Immature natural killer cell (primary cell): ENCODE results near the gene SLC35G6. TPM values are rescaled to one million over a fixed set of nuclear protein-coding genes. Genes with fewer than 3 reads are reported as not detected.

Experiments
- DNase-seq, 3 donors: peaks; one replicate each; pipeline ENCODE4 v3.0.0; 2022; ENCODE audit warnings: mixed read lengths in 1 of 3
- H3K27ac Mint-ChIP-seq, 6 donors: one replicate each; pipeline ENCODE4 v1.8.0; 2020; ENCODE audit warnings: mixed read lengths in 6 of 6, mild to moderate bottlenecking in 5 of 6, inconsistent platforms in 4 of 6, moderate library complexity in 3 of 6
- H3K27me3 Mint-ChIP-seq, 3 donors: one replicate each; pipeline ENCODE4 v1.8.0; 2020 to 2021; ENCODE audit warnings: low read depth in 3 of 3, mild to moderate bottlenecking in 3 of 3, mixed read lengths in 3 of 3, moderate library complexity in 3 of 3, inconsistent platforms in 1 of 3
- H3K36me3 Mint-ChIP-seq, 3 donors: one replicate each; pipeline ENCODE4 v1.8.0; 2020; ENCODE audit warnings: mixed read lengths in 3 of 3, inconsistent platforms in 2 of 3, mild to moderate bottlenecking in 2 of 3
- H3K4me1 Mint-ChIP-seq, 2 donors: one replicate each; pipeline ENCODE4 v1.8.0; 2020; ENCODE audit warnings: inconsistent platforms in 2 of 2, mild to moderate bottlenecking in 2 of 2, mixed read lengths in 2 of 2, moderate library complexity in 1 of 2
- H3K4me3 Mint-ChIP-seq, 5 donors: one replicate each; pipeline ENCODE4 v1.8.0; 2020; ENCODE audit warnings: mild to moderate bottlenecking in 5 of 5, mixed read lengths in 5 of 5, inconsistent platforms in 3 of 5, moderate library complexity in 3 of 5
- H3K9me3 Mint-ChIP-seq, 6 donors: one replicate each; pipeline ENCODE4 v1.8.0; 2020; ENCODE audit warnings: mild to moderate bottlenecking in 6 of 6, mixed read lengths in 6 of 6, inconsistent platforms in 4 of 6, moderate library complexity in 3 of 6
- polyA plus RNA-seq, 3 donors: library from polyadenylated mRNA; unstranded; fragments of 300-500 nt; fragmentation: Illumina TruSeq; gene quantifications; one replicate each; pipeline ENCODE4 v1.2.3, GENCODE V29; 2021

The SLC35G6 gene
- polyA plus RNA-seq, 3 donors from 2014 or later, result not detected

DNA sequence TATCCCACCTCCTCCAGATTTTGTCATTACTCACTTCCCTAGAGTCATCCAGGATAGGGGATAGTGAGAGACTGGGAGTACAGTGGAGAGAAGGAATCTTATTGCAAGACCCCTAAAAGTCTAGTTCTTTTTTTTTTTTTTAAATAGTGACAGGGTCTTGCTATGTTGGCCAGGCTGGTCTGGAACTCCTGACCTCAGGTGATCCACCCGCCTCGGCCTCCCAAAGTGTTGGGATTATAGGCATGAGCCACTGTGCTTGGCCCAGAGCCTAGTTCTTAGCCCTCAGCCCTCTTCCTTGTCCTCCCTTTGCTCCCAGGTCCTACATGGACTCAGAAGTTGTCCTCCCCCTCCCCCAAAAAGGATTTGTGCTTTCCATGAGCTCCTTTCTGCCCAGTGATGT lies 39.1 kb upstream of the SLC35G6 start:
- peaks cover 10 to 13% (median 11%) of the 10 kb centered on the region in 3 donors for H3K36me3 Mint-ChIP-seq
- peaks cover 33% of the 10 kb centered on the region in 2 donors for H3K4me1 Mint-ChIP-seq
- H3K9me3 Mint-ChIP-seq, result peaks cover 0 to 1% (median 0%) of the 10 kb centered on the region in 6 donors
- DNase-seq, result no peak
- H3K27ac Mint-ChIP-seq, result peak overlapping the region in 1 of 6 donors; percentile 30
- H3K4me3 Mint-ChIP-seq, result peak overlapping the region in 1 of 5 donors; percentile 7
- H3K27me3 Mint-ChIP-seq, result peaks cover 28 to 39% (median 33%) of the 10 kb centered on the region in 3 donors

DNA sequence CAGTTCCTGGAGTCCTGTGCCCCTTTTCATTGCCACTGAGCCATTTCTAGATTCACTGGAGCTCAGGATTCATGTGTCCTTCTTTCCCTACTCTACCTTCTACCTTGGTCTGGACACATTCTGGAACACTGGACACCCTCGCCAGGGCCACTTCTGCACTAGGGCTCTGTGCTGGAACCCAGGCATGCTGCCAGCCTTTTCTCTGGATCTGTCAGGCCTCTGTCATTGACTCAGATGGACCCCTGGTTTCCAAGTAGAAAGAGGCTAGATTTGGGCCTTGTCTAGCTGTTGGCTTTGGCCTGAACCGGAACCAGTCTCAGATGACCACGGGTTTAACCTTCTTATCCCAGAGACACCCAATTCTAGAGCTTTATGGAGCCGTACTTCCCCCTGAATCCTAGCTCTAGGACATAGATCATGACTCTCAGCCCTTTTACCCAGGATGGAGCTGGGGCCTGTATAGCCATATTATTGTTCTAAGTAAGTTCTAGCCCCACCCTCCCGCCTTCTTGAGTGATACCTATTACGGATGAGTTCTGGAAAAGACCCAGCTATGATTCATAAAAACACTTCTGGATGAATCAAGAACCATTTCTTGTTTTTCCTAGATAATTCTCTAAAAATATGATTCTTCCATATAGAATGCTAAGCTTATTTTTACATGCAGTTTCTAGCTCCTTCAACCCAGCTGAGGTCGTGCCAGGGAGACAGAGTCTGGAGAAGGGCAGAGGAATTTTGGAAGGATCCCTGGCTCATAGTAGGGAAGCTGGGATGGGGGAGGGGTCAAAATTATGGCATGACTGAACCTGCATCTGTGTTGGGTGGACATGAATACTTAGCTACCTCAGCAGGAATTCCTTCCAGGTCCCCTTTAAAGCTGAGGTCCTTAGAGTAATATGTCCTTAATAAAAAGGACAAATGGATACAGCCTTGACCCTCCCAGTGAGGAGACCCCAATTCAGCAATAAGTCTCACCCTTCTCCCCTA lies 37.5 kb upstream of the SLC35G6 start:
- Mint-ChIP-seq H3K4me3 (no peak overlapping the region), H3K36me3 (peaks cover 3 to 8% (median 6%) of the 10 kb centered on the region in 3 donors), H3K27ac (no peak overlapping the region), H3K9me3 (peaks cover 0 to 1% (median 0%) of the 10 kb centered on the region in 6 donors), H3K4me1 (peaks cover 22 to 23% of the 10 kb centered on the region in 2 donors), H3K27me3 (peaks cover 23 to 45% (median 31%) of the 10 kb centered on the region in 3 donors)
- DNase-seq, result no peak

- no peak for DNase-seq
- H3K4me3 Mint-ChIP-seq, result peak within 1 kb of the TSS; percentile 69 to 85 (median 77)
- H3K36me3 Mint-ChIP-seq, result peaks cover 0 to 4% (median 3%) of the 10 kb centered on the region in 3 donors
- peaks cover 19 to 44% (median 28%) of the 10 kb centered on the region in 3 donors for H3K27me3 Mint-ChIP-seq
- H3K27ac Mint-ChIP-seq, result peak within 1 kb of the TSS in 1 of 6 donors; percentile 13
- H3K9me3 Mint-ChIP-seq, result peaks cover 0 to 1% (median 0%) of the 10 kb centered on the region in 6 donors
- peaks cover 18% of the 10 kb centered on the region in 2 donors for H3K4me1 Mint-ChIP-seq
Measured at GRCh38 chr17:7444682-7445618, 36.3 kb upstream of the SLC35G6 start, which contains the start of gene CHRNB1. CHRNB1 (plus strand) TSS chr17:7445061; CDS start chr17:7445128, 67 bp downstream.

DNA sequence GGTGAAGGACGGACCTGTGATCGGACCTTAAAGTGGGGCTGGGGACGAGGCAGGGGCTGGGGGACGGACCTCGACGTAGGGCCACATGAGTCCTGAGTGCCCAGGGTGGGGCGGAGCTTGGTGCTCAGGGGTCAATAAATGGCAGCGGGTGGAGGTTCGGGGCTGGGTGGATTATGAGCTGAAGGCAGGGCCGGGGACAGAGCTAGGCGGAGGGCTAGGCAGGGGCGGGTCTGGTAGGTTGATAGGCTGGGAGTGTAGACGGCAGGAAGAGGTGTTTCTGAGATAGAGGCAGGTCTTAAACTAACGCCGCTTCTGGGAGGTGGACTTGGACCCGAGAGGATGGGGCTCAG lies 35.7 kb upstream of the SLC35G6 start:
- peak overlapping the region; percentile 69 to 85 (median 77) for H3K4me3 Mint-ChIP-seq

DNA sequence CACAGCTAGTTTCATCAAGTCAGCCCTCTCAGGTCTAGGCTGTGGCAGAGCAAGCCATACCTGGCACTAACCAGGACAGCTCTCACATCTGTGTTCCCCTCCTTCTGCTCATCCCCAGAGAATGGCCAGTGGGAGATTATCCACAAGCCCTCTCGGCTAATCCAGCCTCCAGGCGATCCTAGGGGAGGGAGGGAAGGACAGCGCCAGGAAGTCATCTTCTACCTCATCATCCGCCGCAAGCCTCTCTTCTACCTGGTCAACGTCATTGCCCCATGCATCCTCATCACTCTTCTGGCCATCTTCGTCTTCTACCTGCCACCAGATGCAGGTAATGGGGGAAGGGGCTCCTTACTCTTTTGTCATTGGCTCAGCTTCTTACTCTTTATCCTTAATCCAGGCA lies 32.8 kb upstream of the SLC35G6 start:
- no peak for DNase-seq
- H3K36me3 Mint-ChIP-seq, result peaks cover 0 to 4% (median 0%) of the 10 kb centered on the region in 3 donors
- H3K4me1 Mint-ChIP-seq, result peaks cover 13% of the 10 kb centered on the region in 2 donors
- no peak overlapping the region for H3K4me3 Mint-ChIP-seq
- H3K9me3 Mint-ChIP-seq, result no peaks in the 10 kb centered on the region
- H3K27me3 Mint-ChIP-seq, result peaks cover 9 to 41% (median 21%) of the 10 kb centered on the region in 3 donors
- no peak overlapping the region for H3K27ac Mint-ChIP-seq

More for the DNA sequence above, 35.7 kb upstream of the SLC35G6 start:
- peaks cover 0 to 1% (median 0%) of the 10 kb centered on the region in 6 donors for H3K9me3 Mint-ChIP-seq
- H3K27me3 Mint-ChIP-seq, result peaks cover 15 to 45% (median 22%) of the 10 kb centered on the region in 3 donors
- peak in 2 of 3 donors; percentile 25 to 28 for DNase-seq
- H3K4me1 Mint-ChIP-seq, result peaks cover 13% of the 10 kb centered on the region in 2 donors
- H3K27ac Mint-ChIP-seq, result peak overlapping the region in 1 of 6 donors; percentile 13
- peaks cover 0 to 4% (median 3%) of the 10 kb centered on the region in 3 donors for H3K36me3 Mint-ChIP-seq

DNA sequence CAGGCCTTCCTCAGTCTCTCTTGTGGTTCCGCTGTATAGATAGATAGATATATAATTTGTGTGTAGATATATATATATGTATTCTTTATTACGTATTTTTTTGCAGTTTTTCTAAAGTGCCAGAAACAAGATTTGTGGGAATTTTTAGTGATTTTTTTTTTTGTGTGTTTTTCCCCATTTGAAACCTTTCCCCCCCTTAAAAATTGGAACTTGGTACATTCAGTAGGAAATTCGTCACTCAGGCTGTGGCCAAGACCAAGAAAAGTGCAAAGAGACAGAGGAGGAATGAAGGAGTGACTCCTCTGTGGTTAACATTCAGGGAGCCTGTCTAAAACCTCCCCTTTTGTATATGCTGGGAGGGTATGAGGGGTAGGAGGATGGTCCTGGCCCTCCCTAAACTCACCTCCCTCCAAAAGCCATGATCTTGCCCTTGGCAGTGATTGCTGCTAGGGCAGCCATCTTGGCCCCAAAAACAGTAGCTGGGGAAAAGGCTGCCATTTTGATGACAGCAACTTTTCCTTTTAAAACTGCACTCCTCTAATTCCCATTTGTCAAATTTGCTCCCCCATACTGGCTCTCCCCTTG lies 21.2 kb upstream of the SLC35G6 start:
- DNase-seq, result no peak
- Mint-ChIP-seq H3K4me1 (peaks cover 17 to 37% of the 10 kb centered on the region in 2 donors), H3K4me3 (no peak overlapping the region), H3K27me3 (peaks cover 15 to 16% (median 16%) of the 10 kb centered on the region in 3 donors), H3K36me3 (peaks cover 0 to 5% (median 0%) of the 10 kb centered on the region in 3 donors), H3K9me3 (no peaks in the 10 kb centered on the region), H3K27ac (peak overlapping the region in 3 of 6 donors; percentile 17 to 51 (median 49))

GRCh38 chr17:7460850-7461660 lies 20.2 kb upstream of the SLC35G6 start:
- Mint-ChIP-seq H3K4me1 (peaks cover 15 to 30% of the 10 kb centered on the region in 2 donors), H3K36me3 (peaks cover 0 to 5% (median 0%) of the 10 kb centered on the region in 3 donors), H3K9me3 (no peaks in the 10 kb centered on the region), H3K27me3 (peaks cover 5 to 6% (median 6%) of the 10 kb centered on the region in 3 donors), H3K4me3 (no peak overlapping the region), H3K27ac (peak overlapping the region in 4 of 6 donors; percentile 40 to 75 (median 66))
- no peak for DNase-seq

DNA sequence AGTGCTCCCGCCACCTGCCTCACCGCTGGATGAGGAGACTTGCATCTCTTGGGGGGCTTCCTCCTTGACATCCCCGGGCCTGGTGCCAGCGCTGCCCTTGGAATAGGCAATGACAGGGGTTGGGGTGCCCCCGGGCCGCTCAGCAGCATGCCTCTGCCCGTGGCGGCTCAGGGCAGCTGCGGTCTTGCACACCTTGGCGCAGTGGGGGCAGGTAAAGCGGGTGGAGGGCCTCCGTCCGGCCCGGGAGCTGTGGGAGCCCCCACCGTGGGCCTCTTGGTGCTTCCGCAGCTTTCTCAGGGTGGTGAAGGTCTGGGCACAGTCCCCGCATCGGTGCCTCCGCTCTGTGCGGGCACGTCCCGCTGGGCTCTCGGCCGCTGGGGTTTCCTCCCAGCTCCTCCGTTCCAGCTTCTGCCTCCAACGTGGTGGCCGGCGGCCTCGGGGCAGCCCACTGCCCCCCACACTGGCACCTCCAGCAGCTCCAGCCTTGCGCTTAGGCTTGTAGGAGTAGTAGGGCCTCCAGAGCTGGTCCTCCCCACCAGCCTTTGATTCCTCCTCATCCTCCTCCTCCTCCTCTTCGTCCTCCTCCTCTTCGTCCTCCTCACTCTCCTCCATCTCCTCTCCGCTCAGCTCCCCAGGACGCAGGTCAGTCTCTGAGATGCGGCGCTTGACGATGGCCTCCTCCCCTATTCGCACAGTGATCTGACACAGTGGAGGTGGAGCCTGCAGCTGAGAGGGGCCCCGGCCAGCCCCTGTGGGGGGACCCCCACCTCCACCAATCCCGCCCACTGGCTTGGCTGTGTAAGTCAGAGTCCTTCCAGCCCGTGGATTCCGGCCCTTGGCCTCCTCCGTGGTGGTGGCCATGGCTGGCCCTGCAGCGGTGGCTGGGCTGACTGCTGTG lies 18.5 kb upstream of the SLC35G6 start:
- H3K27ac Mint-ChIP-seq, result no peak overlapping the region
- no peak overlapping the region for H3K4me3 Mint-ChIP-seq
- H3K36me3 Mint-ChIP-seq, result peaks cover 0 to 5% (median 0%) of the 10 kb centered on the region in 3 donors
- peaks cover 19 to 27% of the 10 kb centered on the region in 2 donors for H3K4me1 Mint-ChIP-seq
- H3K27me3 Mint-ChIP-seq, result peaks cover 0 to 2% (median 0%) of the 10 kb centered on the region in 3 donors
- no peaks in the 10 kb centered on the region for H3K9me3 Mint-ChIP-seq
- no peak for DNase-seq

DNA sequence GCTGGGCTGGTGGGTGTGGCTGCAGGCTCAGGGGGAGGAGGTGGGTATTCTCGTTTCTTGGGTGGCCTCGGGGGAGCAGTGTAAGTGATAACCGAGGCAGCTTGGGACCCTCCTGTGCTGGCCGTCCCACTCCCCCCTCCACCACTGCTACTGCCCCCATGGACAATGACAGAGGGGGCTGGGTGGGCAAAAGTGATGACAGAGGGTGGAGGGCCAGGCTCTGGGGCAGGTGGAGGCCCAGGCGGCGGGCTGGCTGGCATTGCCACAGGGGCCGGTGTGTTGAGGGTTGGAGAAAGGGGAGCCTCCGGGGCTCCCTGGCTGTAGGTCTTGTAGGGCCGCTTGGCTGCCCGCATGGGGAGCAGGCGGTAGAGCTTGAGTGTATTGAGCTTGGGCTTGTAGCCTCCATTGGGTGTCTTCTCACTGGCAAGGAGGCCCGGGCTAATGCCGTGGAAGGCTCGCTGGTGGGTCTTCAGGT lies 17.8 kb upstream of the SLC35G6 start:
- Mint-ChIP-seq H3K27me3 (peaks cover 0 to 2% (median 0%) of the 10 kb centered on the region in 3 donors), H3K27ac (peak overlapping the region in 1 of 6 donors; percentile 23), H3K9me3 (no peaks in the 10 kb centered on the region), H3K4me3 (no peak overlapping the region), H3K4me1 (peaks cover 20 to 29% of the 10 kb centered on the region in 2 donors), H3K36me3 (peaks cover 0 to 5% (median 0%) of the 10 kb centered on the region in 3 donors)
- no peak for DNase-seq

DNA sequence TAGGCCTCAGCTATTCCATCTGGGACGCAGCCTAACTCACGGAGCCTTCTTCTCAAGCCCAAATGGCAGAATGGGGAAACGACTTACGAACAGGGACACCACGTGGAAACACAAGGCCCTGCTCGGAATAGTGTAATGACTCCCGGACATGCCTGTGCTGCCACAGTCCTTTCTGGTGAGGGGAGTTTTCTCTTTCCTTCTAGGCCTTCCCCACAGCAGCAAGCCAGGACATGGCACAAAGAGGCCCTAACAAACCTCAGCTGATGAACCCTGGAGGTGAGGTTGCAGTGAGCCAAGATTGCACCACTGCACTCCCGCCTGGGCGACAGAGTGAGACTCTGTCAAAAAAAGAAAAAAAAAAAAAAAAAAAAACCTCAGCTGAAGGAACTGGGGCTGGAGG lies 17.2 kb upstream of the SLC35G6 start:
- Mint-ChIP-seq H3K27me3 (peaks cover 0 to 2% (median 0%) of the 10 kb centered on the region in 3 donors), H3K4me1 (peaks cover 23 to 29% of the 10 kb centered on the region in 2 donors), H3K9me3 (no peaks in the 10 kb centered on the region)

DNA sequence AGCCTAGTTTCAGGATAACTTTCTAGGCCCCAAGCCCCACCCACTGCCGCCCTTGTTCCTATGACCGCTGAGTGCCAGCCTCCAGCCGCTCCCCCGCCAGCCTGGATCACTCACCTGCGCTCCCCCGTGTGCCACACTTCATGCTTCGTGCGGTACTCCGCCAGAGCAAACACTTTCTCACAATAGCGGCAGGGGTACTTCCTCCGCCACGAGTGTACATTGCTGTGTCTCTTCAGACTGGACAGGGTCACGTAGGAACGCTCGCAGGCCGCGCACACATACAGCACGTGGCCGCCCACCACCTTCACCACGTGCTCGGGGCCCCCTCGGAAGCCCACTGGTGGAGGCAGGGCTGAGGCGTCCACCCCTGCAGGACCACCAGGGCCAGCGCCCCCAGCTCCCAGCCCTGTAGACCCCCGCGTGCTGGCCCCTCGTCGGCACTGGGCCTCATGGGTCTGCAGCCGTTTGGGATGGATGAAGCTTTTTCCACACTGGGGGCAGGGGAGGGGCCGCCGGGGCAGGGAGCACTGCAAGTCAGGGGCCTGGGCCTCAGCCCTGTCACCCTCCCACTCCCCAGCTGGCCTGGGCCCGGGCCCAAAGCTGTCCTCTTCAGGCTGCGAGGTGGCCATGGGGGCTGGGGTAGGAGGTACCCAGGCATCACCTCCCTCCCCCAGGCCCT lies 15.5 kb upstream of the SLC35G6 start:
- Mint-ChIP-seq H3K27me3 (peaks cover 0 to 2% (median 0%) of the 10 kb centered on the region in 3 donors), H3K27ac (no peak overlapping the region), H3K4me3 (no peak overlapping the region), H3K4me1 (peaks cover 20 to 22% of the 10 kb centered on the region in 2 donors), H3K9me3 (no peaks in the 10 kb centered on the region), H3K36me3 (peaks cover 0 to 5% (median 0%) of the 10 kb centered on the region in 3 donors)
- DNase-seq, result no peak

More for the DNA sequence above, 17.2 kb upstream of the SLC35G6 start:
- Mint-ChIP-seq H3K4me3 (no peak overlapping the region), H3K36me3 (peaks cover 0 to 5% (median 0%) of the 10 kb centered on the region in 3 donors), H3K27ac (peak overlapping the region in 2 of 6 donors; percentile 23 to 26)
- DNase-seq, result no peak
